ENCODE measurements around the gene RDX. TPM values are rescaled to one million over a fixed set of nuclear protein-coding genes. Genes with fewer than 3 reads are reported as not detected.

RDX gene
- total and polyA plus RNA-seq, 2 of the 4 experiments (the other 2 are of a cell fraction), result 61.1 to 72.4 TPM

DNA sequence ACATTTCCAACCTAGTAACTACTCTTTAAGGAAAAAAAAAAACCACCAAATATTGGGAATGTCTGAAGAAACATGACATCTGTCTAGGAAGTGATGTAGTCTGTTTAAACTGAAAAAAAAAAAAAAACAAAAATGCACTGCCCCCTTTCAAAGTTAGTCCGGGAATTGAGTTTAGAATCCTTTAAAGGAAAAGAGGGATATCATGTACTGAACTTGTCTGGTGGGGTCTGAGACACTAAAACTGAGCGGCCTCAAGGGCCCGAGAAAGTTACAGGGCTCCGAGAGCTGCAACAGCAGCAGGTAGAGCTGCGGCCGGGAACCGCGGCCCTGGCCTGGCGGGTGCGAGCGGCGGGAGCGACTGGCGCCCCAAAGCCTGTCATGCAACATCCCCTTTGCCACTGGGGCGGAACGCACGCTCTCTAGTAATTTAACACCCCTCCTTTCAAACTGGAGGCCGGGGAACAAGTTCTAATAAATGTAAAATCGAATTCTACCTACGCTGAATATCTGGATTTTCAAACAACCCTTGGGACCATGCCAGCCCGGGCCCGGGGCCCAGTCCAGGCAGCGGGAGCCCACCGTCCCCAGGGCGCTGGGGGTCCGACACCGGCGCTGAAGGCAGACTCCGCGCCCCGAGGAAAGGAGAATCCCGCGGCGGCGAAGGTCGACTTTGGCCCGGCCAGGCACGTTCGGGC, 736 bp downstream of the RDX start:
- dilution Hi-C loops (cut with HindIII; ENCODE audit: low sequenced_read_pairs, unreplicated experiment), result no loop called here
- POLR2A ChIA-PET (ENCODE audit: unreplicated experiment), result no interaction called here
- H3K27ac ChIP-seq (ENCODE audit: insufficient read depth, low read length), result peak overlapping the region; percentile 89
- H3K4me2 ChIP-seq (ENCODE audit: low read depth, low read length), result peak overlapping the region; percentile 65
- peak overlapping the region; percentile 68 for H3K4ac ChIP-seq (ENCODE audit: low read depth, low read length)
- H3K23ac ChIP-seq (ENCODE audit: low read depth, low read length), result peak overlapping the region; percentile 89; the same call in 1 of the 2 replicates
- H3K9me3 ChIP-seq (ENCODE audit: control insufficient read depth, insufficient read depth, low read length), result no peaks in the 10 kb centered on the region
- no peaks in the 10 kb centered on the region for H3K36me3 ChIP-seq (ENCODE audit: control insufficient read depth, insufficient read depth, low read length)
- H2BK15ac ChIP-seq (ENCODE audit: low read depth, low read length), result no peak overlapping the region
- peak overlapping the region; percentile 74 for H3K14ac ChIP-seq (replicated peaks; ENCODE audit: low read depth, low read length)
- peaks cover 4% of the 10 kb centered on the region for H3K9me1 ChIP-seq (ENCODE audit: insufficient read depth, low read length)
- BruUV-seq (replicated peaks), result TSS peak; percentile 31
- ATAC-seq (ENCODE audit: low read depth) (peak; percentile 30), DNase-seq (peak; percentile 40)
- CTCF ChIA-PET, result interaction anchor here (0.6 to 1.4 kb wide), 3 partner anchors 14 to 49 kb away, joined by 3 to 4 read pairs (median 3); no protein-coding TSS in a partner anchor
- peak overlapping the region; percentile 61 for H2BK120ac ChIP-seq (ENCODE audit: low read depth, low read length)
- H3K56ac ChIP-seq (ENCODE audit: extremely low read depth, insufficient read depth, low read length), result peak overlapping the region; percentile 72
- intact Hi-C loops (cut with micrococcal nuclease), result loop anchor here (5.0 kb wide), 1 partner anchor 72 kb away; no protein-coding TSS in a partner anchor
- peaks cover 13% of the 10 kb centered on the region for H3K4me1 ChIP-seq (ENCODE audit: control insufficient read depth, insufficient read depth, low read length)
- H4K8ac ChIP-seq (ENCODE audit: low read depth in 2 of 2, low read length in 2 of 2), result peak overlapping the region; percentile 38 to 76; a peak in 2 of 4 replicates
- peak overlapping the region; percentile 93 for H2BK5ac ChIP-seq (ENCODE audit: low read depth, low read length, poor library complexity, severe bottlenecking)
- no peak overlapping the region for H4K5ac ChIP-seq (ENCODE audit: low read depth, low read length)
- whole genome bisulfite sequencing, 2 experiments (ENCODE audit: extremely low coverage in 2 of 2, insufficient read length in 1 of 2), result 0% methylated on average over 11 of the region's 39 CpGs; no CpG with 5 or more reads in 1 of the 2 experiments
- H3K9ac ChIP-seq (ENCODE audit: low read depth, low read length), result peak overlapping the region; percentile 77
- H3K79me1 ChIP-seq (ENCODE audit: low read depth in 1 of 2, low read length in 2 of 2), result peaks cover 3 to 27% of the 10 kb centered on the region in 2 experiments; a peak in 2 of 4 replicates
- H3K18ac ChIP-seq (ENCODE audit: low read depth, low read length), result no peak overlapping the region
- H3K27me3 ChIP-seq (ENCODE audit: control insufficient read depth, insufficient read depth, low read length), result no peaks in the 10 kb centered on the region
- H4K20me1 ChIP-seq (ENCODE audit: insufficient read depth, low read length), result peaks cover 39% of the 10 kb centered on the region
- TF ChIP-seq MXI1 (IDR thresholded peaks at IDR 0.05; ENCODE audit: borderline replicate concordance, low read depth, low read length) (peak; percentile 29; the same call in 1 of the 2 replicates), CHD1 (IDR thresholded peaks at IDR 0.05; ENCODE audit: low read depth, low read length) (no peak), MAZ (IDR thresholded peaks at IDR 0.05; ENCODE audit: borderline replicate concordance, low read depth, low read length) (0 out of 2 replicates have a peak, but pooled peaks have one; percentile 35), FOS (IDR thresholded peaks at IDR 0.05; ENCODE audit: low read depth, low read length) (no peak)
- peak overlapping the region; percentile 89 for H2AK9ac ChIP-seq (replicated peaks; ENCODE audit: low read depth, low read length, poor library complexity)
- peak overlapping the region; percentile 98 for H2AFZ ChIP-seq (replicated peaks; ENCODE audit: low read length, poor library complexity)
- H4K91ac ChIP-seq (ENCODE audit: insufficient read depth, low read depth, low read length), result peak overlapping the region; percentile 17
- peak overlapping the region; percentile 99 for H3K4me3 ChIP-seq (ENCODE audit: insufficient read depth, low read depth, low read length)
- in situ Hi-C loops (cut with MboI; ENCODE audit: low sequenced_read_pairs), result no loop called here
- H2BK20ac ChIP-seq (ENCODE audit: low read depth, low read length), result no peak overlapping the region
- peak overlapping the region; percentile 28 for H2AK5ac ChIP-seq (ENCODE audit: low read depth, low read length)
